Endothelial cell (in vitro differentiated cells): ENCODE data around the gene ATP4A. TPM values are rescaled to one million over a fixed set of nuclear protein-coding genes. Genes with fewer than 3 reads are reported as not detected.
A peak's percentile ranks its signal among the peaks of the same experiment; 100 is the strongest.

ENCODE experiments used
- DNase-seq: peaks from one replicate; pipeline ENCODE4 v3.0.0; 2021; ENCODE audit warnings: low spot score
- H3K27ac Mint-ChIP-seq: one replicate; pipeline ENCODE4 v1.8.0; 2021; ENCODE audit warnings: mixed read lengths, inconsistent platforms; ENCODE audit not compliant: unreplicated experiment
- H3K27me3 Mint-ChIP-seq: one replicate; pipeline ENCODE4 v1.8.0; 2021; ENCODE audit warnings: mild to moderate bottlenecking, moderate library complexity, mixed read lengths, inconsistent platforms; ENCODE audit not compliant: unreplicated experiment
- H3K36me3 Mint-ChIP-seq: one replicate; pipeline ENCODE4 v1.8.0; 2021; ENCODE audit warnings: mild to moderate bottlenecking, low read depth, mixed read lengths, inconsistent platforms; ENCODE audit not compliant: unreplicated experiment
- H3K4me1 Mint-ChIP-seq: one replicate; pipeline ENCODE4 v1.8.0; 2021; ENCODE audit warnings: mild to moderate bottlenecking, mixed read lengths, inconsistent platforms; ENCODE audit not compliant: unreplicated experiment
- H3K4me3 Mint-ChIP-seq: one replicate; pipeline ENCODE4 v1.8.0; 2021; ENCODE audit warnings: mild to moderate bottlenecking, mixed read lengths, inconsistent platforms; ENCODE audit not compliant: unreplicated experiment
- H3K9me3 Mint-ChIP-seq: one replicate; pipeline ENCODE4 v1.8.0; 2021; ENCODE audit warnings: mixed read lengths, inconsistent platforms; ENCODE audit not compliant: unreplicated experiment
- total RNA-seq: library from RNA; stranded (reverse); fragmentation: NEBNext Ultra II Directional; extraction: Animal tissue kit (Norgen Biotek cat#: 25700); gene quantifications from one replicate; pipeline ENCODE4 v1.2.1, GENCODE V29; 2021; ENCODE audit not compliant: unreplicated experiment
- TF ChIP-seq, protein P1 (sequence below): fragments of 200-600 bp; sonication (generic); IDR thresholded peaks from one replicate; pipeline ENCODE4 v1.5.0; 2021; ENCODE audit warnings: antibody characterized with exemption; ENCODE audit not compliant: unreplicated experiment

ATP4A gene
- total RNA-seq, 1 donor from 2014 or later = not detected

- DNase-seq = peak; percentile 50
- peaks cover 10% of the 10 kb centered on the region for H3K27me3 Mint-ChIP-seq
- peaks cover 3% of the 10 kb centered on the region for H3K36me3 Mint-ChIP-seq
- TF ChIP-seq, protein P1, sequence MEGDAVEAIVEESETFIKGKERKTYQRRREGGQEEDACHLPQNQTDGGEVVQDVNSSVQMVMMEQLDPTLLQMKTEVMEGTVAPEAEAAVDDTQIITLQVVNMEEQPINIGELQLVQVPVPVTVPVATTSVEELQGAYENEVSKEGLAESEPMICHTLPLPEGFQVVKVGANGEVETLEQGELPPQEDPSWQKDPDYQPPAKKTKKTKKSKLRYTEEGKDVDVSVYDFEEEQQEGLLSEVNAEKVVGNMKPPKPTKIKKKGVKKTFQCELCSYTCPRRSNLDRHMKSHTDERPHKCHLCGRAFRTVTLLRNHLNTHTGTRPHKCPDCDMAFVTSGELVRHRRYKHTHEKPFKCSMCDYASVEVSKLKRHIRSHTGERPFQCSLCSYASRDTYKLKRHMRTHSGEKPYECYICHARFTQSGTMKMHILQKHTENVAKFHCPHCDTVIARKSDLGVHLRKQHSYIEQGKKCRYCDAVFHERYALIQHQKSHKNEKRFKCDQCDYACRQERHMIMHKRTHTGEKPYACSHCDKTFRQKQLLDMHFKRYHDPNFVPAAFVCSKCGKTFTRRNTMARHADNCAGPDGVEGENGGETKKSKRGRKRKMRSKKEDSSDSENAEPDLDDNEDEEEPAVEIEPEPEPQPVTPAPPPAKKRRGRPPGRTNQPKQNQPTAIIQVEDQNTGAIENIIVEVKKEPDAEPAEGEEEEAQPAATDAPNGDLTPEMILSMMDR = no peak
- H3K4me1 Mint-ChIP-seq = no peaks in the 10 kb centered on the region
- no peaks in the 10 kb centered on the region for H3K9me3 Mint-ChIP-seq
- peak overlapping the region; percentile 30 for H3K27ac Mint-ChIP-seq
- H3K4me3 Mint-ChIP-seq = no peak overlapping the region
Measured at GRCh38 chr19:35533822-35534392, 29.6 kb downstream of the ATP4A start.

- Mint-ChIP-seq H3K27me3 (peaks cover 7% of the 10 kb centered on the region), H3K4me3 (peak within 1 kb of the TSS; percentile 8), H3K36me3 (peaks cover 7% of the 10 kb centered on the region), H3K27ac (peak within 1 kb of the TSS; percentile 58), H3K4me1 (no peaks in the 10 kb centered on the region), H3K9me3 (no peaks in the 10 kb centered on the region)
- DNase-seq = no peak
- TF ChIP-seq, protein P1 = no peak
Measured at GRCh38 chr19:35533201-35533821, 30.1 kb downstream of the ATP4A start, which contains the start of gene GAPDHS. TSS of gene GAPDHS (plus strand) at chr19:35533456. CDS start at chr19:35533528, 72 bp downstream.

GRCh38 chr19:35531291-35531690 is 32.2 kb downstream of the ATP4A start:
- H3K9me3 Mint-ChIP-seq = no peaks in the 10 kb centered on the region
- peaks cover 10% of the 10 kb centered on the region for H3K36me3 Mint-ChIP-seq
- H3K27ac Mint-ChIP-seq = no peak overlapping the region
- TF ChIP-seq, protein P1 = no peak
- H3K4me1 Mint-ChIP-seq = no peaks in the 10 kb centered on the region
- peaks cover 13% of the 10 kb centered on the region for H3K27me3 Mint-ChIP-seq
- no peak overlapping the region for H3K4me3 Mint-ChIP-seq
- no peak for DNase-seq

GRCh38 chr19:35529241-35530218 is 33.9 kb downstream of the ATP4A start:
- Mint-ChIP-seq H3K36me3 (peaks cover 10% of the 10 kb centered on the region), H3K27me3 (peaks cover 16% of the 10 kb centered on the region)

More at GRCh38 chr19:35529241-35530218, 33.9 kb downstream of the ATP4A start:
- DNase-seq = no peak
- H3K4me1 Mint-ChIP-seq = no peaks in the 10 kb centered on the region
- TF ChIP-seq, protein P1 = no peak
- no peak overlapping the region for H3K27ac Mint-ChIP-seq
- no peaks in the 10 kb centered on the region for H3K9me3 Mint-ChIP-seq
- no peak overlapping the region for H3K4me3 Mint-ChIP-seq
